IMR-90 (cell line): Measurements from ENCODE around the gene FES. TPM values are rescaled to one million over a fixed set of nuclear protein-coding genes. Genes with fewer than 3 reads are reported as not detected.

Experiments
- ATAC-seq: fragments of 200-7000 bp; cut with Tn5 transposase; 2 replicates; pipeline ENCODE4 v1.9.1; 2020; ENCODE audit warnings: low read depth, mild to moderate bottlenecking, moderate library complexity
- BruUV-seq: library from RNA; stranded (reverse); fragments of 400-500 nt; replicated peaks from 2 replicates; lab custom pipeline; 2021; lab: Mats Ljungman, UMichigan
- CTCF ChIA-PET: fragments of 300-600 bp; formaldehyde crosslinking; extraction: SDS; loops from one replicate; lab custom pipeline; 2021; ENCODE audit warnings: antibody characterized with exemption; lab: Yijun Ruan, JAX
- POLR2A ChIA-PET: fragments of 300-600 bp; sonication (Branson Sonifier 250); formaldehyde crosslinking; loops from one replicate; lab custom pipeline; 2022; ENCODE audit warnings: antibody characterized with exemption; ENCODE audit not compliant: unreplicated experiment; lab: Charles Lee
- DNase-seq: peaks from one replicate; pipeline ENCODE4 v3.0.0; 2013
- H2AFZ ChIP-seq: replicated peaks from 2 replicates; pipeline ENCODE3; 2013; ENCODE audit warnings: low read length, mild to moderate bottlenecking; ENCODE audit not compliant: poor library complexity
- H2AK5ac ChIP-seq: 2 replicates; pipeline ENCODE4 v1.6.1; 2013; ENCODE audit warnings: low read depth, low read length, inconsistent platforms
- H2AK9ac ChIP-seq: replicated peaks from 2 replicates; pipeline ENCODE3; 2013; ENCODE audit warnings: mild to moderate bottlenecking, low read depth, low read length, moderate library complexity; ENCODE audit not compliant: poor library complexity
- H2BK120ac ChIP-seq: 2 replicates; pipeline ENCODE4 v1.6.1; 2013; ENCODE audit warnings: low read depth, low read length, inconsistent platforms
- H2BK15ac ChIP-seq: 3 replicates; pipeline ENCODE4 v1.6.1; 2013; ENCODE audit warnings: low read depth, low read length, inconsistent platforms
- H2BK20ac ChIP-seq: 2 replicates; pipeline ENCODE4 v1.6.1; 2013; ENCODE audit warnings: low read depth, mild to moderate bottlenecking, inconsistent platforms, low read length, moderate library complexity
- H2BK5ac ChIP-seq: 2 replicates; pipeline ENCODE4 v1.6.1; 2013; ENCODE audit warnings: mild to moderate bottlenecking, low read depth, low read length, inconsistent platforms; ENCODE audit not compliant: poor library complexity, severe bottlenecking
- H3K14ac ChIP-seq: replicated peaks from 2 replicates; pipeline ENCODE4 v1.6.1; 2013; ENCODE audit warnings: low read depth, low read length, inconsistent platforms
- H3K18ac ChIP-seq: 2 replicates; pipeline ENCODE4 v1.6.1; 2013; ENCODE audit warnings: low read depth, low read length, control low read depth
- H3K23ac ChIP-seq: 2 replicates; pipeline ENCODE4 v1.6.1; 2013; ENCODE audit warnings: low read depth, low read length, inconsistent platforms
- H3K27ac ChIP-seq: 2 replicates; pipeline ENCODE4 v1.5.1; 2013; ENCODE audit warnings: mild to moderate bottlenecking, control low read depth, low read length; ENCODE audit not compliant: insufficient read depth
- H3K27me3 ChIP-seq: 2 replicates; pipeline ENCODE4 v1.6.1; 2013; ENCODE audit warnings: low read length; ENCODE audit not compliant: control insufficient read depth, insufficient read depth
- H3K36me3 ChIP-seq: 2 replicates; pipeline ENCODE4 v1.6.1; 2013; ENCODE audit warnings: low read length, mixed read lengths; ENCODE audit not compliant: control insufficient read depth, insufficient read depth
- H3K4ac ChIP-seq: 2 replicates; pipeline ENCODE4 v1.6.1; 2013; ENCODE audit warnings: low read depth, low read length, inconsistent platforms
- H3K4me1 ChIP-seq: 2 replicates; pipeline ENCODE4 v1.6.1; 2013; ENCODE audit warnings: low read length, mixed read lengths; ENCODE audit not compliant: control insufficient read depth, insufficient read depth
- H3K4me2 ChIP-seq: 2 replicates; pipeline ENCODE4 v1.6.1; 2013; ENCODE audit warnings: low read depth, mild to moderate bottlenecking, control low read depth, low read length, moderate library complexity
- H3K4me3 ChIP-seq: 2 replicates; pipeline ENCODE4 v1.5.1; 2013; ENCODE audit warnings: low read depth, mild to moderate bottlenecking, control low read depth, low read length, moderate library complexity; ENCODE audit not compliant: insufficient read depth
- H3K56ac ChIP-seq: 2 replicates; pipeline ENCODE4 v1.6.1; 2013; ENCODE audit warnings: low read length, inconsistent platforms; ENCODE audit not compliant: insufficient read depth; ENCODE audit errors: extremely low read depth
- H3K79me1 ChIP-seq, 2 experiments: 2 replicates each; pipeline ENCODE4 v1.6.1; 2013; ENCODE audit warnings: low read length in 2 of 2, inconsistent platforms in 1 of 2, low read depth in 1 of 2
- H3K9ac ChIP-seq: 2 replicates; pipeline ENCODE4 v1.6.1; 2013; ENCODE audit warnings: low read depth, low read length, control low read depth
- H3K9me1 ChIP-seq: 2 replicates; pipeline ENCODE4 v1.6.1; 2013; ENCODE audit warnings: low read length, inconsistent platforms; ENCODE audit not compliant: insufficient read depth
- H3K9me3 ChIP-seq: 2 replicates; pipeline ENCODE4 v1.6.1; 2013; ENCODE audit warnings: low read length; ENCODE audit not compliant: control insufficient read depth, insufficient read depth
- H4K20me1 ChIP-seq: 2 replicates; pipeline ENCODE4 v1.6.1; 2013; ENCODE audit warnings: low read length, inconsistent platforms; ENCODE audit not compliant: insufficient read depth
- H4K5ac ChIP-seq: 2 replicates; pipeline ENCODE4 v1.6.1; 2013; ENCODE audit warnings: mild to moderate bottlenecking, low read depth, low read length, control low read depth
- H4K8ac ChIP-seq, 2 experiments: 2 replicates each; pipeline ENCODE4 v1.6.1; 2013; ENCODE audit warnings: low read depth in 2 of 2, low read length in 2 of 2, control low read depth in 1 of 2, inconsistent platforms in 1 of 2
- H4K91ac ChIP-seq: 2 replicates; pipeline ENCODE4 v1.6.1; 2013; ENCODE audit warnings: low read depth, low read length, inconsistent platforms; ENCODE audit not compliant: insufficient read depth
- BHLHE40 ChIP-seq: fragments of 150-350 bp; IDR thresholded peaks from 2 replicates; pipeline ENCODE4 v1.6.1; 2016; ENCODE audit warnings: mild to moderate bottlenecking, low read depth, low read length
- FOS ChIP-seq: fragments of 150-350 bp; IDR thresholded peaks from 2 replicates; pipeline ENCODE4 v1.6.1; 2016; ENCODE audit warnings: low read depth, low read length
- POLR2A ChIP-seq: IDR thresholded peaks from 2 replicates; pipeline ENCODE4 v1.6.1; 2012; ENCODE audit warnings: mild to moderate bottlenecking, low read depth, low read length
- WGBS, 2 experiments: methylation state at CpG; one replicate each; pipeline versions ENCODE4 v1.1.5 to v1.1.7; 2013; ENCODE audit warnings: missing lambda C conversion rate in 2 of 2; ENCODE audit not compliant: insufficient read length in 1 of 2; ENCODE audit errors: extremely low coverage in 2 of 2; 5-methylcytosine and 5-hydroxymethylcytosine counted together
- dilution Hi-C: fragments of 300-500 bp; cut with HindIII; formaldehyde crosslinking; loops from one replicate; pipeline ENCODE4 v1.14.3; 2018; ENCODE audit warnings: low sequenced_read_pairs; ENCODE audit not compliant: unreplicated experiment
- in situ Hi-C: fragments of 300-500 bp; cut with MboI; formaldehyde crosslinking; loops from 3 replicates; pipeline ENCODE4 v1.14.3; 2019; ENCODE audit warnings: low sequenced_read_pairs, inconsistent platforms, mixed read lengths
- intact Hi-C: fragments of 100-400 bp; cut with micrococcal nuclease; formaldehyde crosslinking; loops from 2 replicates; pipeline ENCODE4 v1.10.0; 2022
- polyA plus RNA-seq, 3 experiments: library from polyadenylated mRNA; depleted of rRNA; stranded (reverse); fragments of >200 nt; gene quantifications; 2 replicates each; pipeline ENCODE4 v1.2.3, GENCODE V29; 2012; ENCODE audit warnings: low replicate concordance in 1 of 3
- total RNA-seq: library from RNA; depleted of rRNA; stranded (reverse); fragments of >200 nt; gene quantifications from 2 replicates; pipeline ENCODE4 v1.2.3, GENCODE V29; 2012

Gene FES
- total and polyA plus RNA-seq, 2 of the 4 experiments (the other 2 are of a cell fraction): 10.5 to 11.7 TPM

DNA sequence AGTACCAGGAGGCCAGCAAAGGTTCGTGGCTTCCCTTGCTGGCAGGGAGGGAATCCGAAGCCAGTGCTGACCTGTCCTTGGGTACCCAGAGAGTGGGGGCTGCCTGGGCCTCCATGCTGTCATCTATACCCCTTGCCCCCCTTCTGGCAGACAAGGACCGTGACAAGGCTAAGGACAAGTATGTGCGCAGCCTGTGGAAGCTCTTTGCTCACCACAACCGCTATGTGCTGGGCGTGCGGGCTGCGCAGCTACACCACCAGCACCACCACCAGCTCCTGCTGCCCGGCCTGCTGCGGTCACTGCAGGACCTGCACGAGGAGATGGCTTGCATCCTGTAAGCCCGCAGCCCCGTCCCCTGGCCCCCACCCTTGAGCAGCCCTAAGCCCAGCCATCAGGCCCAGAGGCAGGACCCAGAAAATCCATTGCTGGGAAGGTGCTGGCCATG is 2.8 kb downstream of the FES start:
- H3K27ac ChIP-seq: no peak overlapping the region
- dilution Hi-C loops: no loop called here
- 42% methylated on average over 2 of the region's 13 CpGs; no CpG with 5 or more reads in 1 of the 2 experiments for WGBS, 2 experiments
- in situ Hi-C loops: loop anchor here (5.0 to 25.0 kb wide), 3 partner anchors 245 to 575 kb away; no protein-coding TSS in a partner anchor
- no peak overlapping the region for H3K4ac ChIP-seq
- no peak overlapping the region for H2AFZ ChIP-seq
- ChIA-PET POLR2A (no interaction called here), CTCF (interaction anchor here (2.7 kb wide), 1 partner anchor 239 kb away, joined by 13 read pairs; no protein-coding TSS in a partner anchor)
- no peak overlapping the region for H2BK20ac ChIP-seq
- no peak overlapping the region for H4K5ac ChIP-seq
- H2BK15ac ChIP-seq: no peak overlapping the region
- H3K9me3 ChIP-seq: no peaks in the 10 kb centered on the region
- no peak for DNase-seq
- no peaks in the 10 kb centered on the region for H4K20me1 ChIP-seq
- no peak overlapping the region for H2BK5ac ChIP-seq
- H3K36me3 ChIP-seq: peaks cover 9% of the 10 kb centered on the region; the same call in 1 of the 2 replicates
- intact Hi-C loops: loop anchor here (5.0 kb wide), 3 partner anchors 170 to 395 kb away; partner anchors contain the start of gene BLM
- H3K9ac ChIP-seq: no peak overlapping the region
- no peak overlapping the region for H3K4me3 ChIP-seq
- no peak overlapping the region for H3K23ac ChIP-seq
- H2BK120ac ChIP-seq: no peak overlapping the region
- no peaks in the 10 kb centered on the region for H3K9me1 ChIP-seq
- no peak overlapping the region for H4K91ac ChIP-seq
- H3K4me2 ChIP-seq: no peak overlapping the region
- H3K27me3 ChIP-seq: no peaks in the 10 kb centered on the region
- no peak for ATAC-seq
- TF ChIP-seq BHLHE40 (no peak), FOS (no peak), POLR2A (no peak)
- no peak overlapping the region for H3K56ac ChIP-seq
- H3K14ac ChIP-seq: no peak overlapping the region
- H3K79me1 ChIP-seq: peaks cover 9 to 16% of the 10 kb centered on the region in 2 experiments; a peak in 3 of 4 replicates
- peak overlapping the region; percentile 69 for H2AK9ac ChIP-seq
- no peak overlapping the region for H4K8ac ChIP-seq
- BruUV-seq: no TSS peak
- H2AK5ac ChIP-seq: no peak overlapping the region
- no peak overlapping the region for H3K18ac ChIP-seq
- H3K4me1 ChIP-seq: peaks cover 16% of the 10 kb centered on the region
